Stimulated activated CD4-positive, alpha-beta T cell treated with anti-CD3 and anti-CD28 coated beads, Interleukin-15, amount 100 ng/mL, for 48 hours (primary cell): Measurements from ENCODE around the gene KLHL18.
A peak's percentile ranks its signal among the peaks of the same experiment; 100 is the strongest.
"Not testable (repeated sequence)": the region's sequence is repeated elsewhere in the genome, so short reads cannot be mapped to it uniquely, and the experiment has no call there.

Experiments used
- DNase-seq, 2 donors: peaks; one replicate each; pipeline ENCODE4 v3.0.0-alpha.2; 2020; ENCODE audit warnings: low read depth in 2 of 2

The KLHL18 gene

GRCh38 chr3:47362701-47363100, 80.0 kb downstream of the KLHL18 start:
- DNase-seq: no peak

DNA sequence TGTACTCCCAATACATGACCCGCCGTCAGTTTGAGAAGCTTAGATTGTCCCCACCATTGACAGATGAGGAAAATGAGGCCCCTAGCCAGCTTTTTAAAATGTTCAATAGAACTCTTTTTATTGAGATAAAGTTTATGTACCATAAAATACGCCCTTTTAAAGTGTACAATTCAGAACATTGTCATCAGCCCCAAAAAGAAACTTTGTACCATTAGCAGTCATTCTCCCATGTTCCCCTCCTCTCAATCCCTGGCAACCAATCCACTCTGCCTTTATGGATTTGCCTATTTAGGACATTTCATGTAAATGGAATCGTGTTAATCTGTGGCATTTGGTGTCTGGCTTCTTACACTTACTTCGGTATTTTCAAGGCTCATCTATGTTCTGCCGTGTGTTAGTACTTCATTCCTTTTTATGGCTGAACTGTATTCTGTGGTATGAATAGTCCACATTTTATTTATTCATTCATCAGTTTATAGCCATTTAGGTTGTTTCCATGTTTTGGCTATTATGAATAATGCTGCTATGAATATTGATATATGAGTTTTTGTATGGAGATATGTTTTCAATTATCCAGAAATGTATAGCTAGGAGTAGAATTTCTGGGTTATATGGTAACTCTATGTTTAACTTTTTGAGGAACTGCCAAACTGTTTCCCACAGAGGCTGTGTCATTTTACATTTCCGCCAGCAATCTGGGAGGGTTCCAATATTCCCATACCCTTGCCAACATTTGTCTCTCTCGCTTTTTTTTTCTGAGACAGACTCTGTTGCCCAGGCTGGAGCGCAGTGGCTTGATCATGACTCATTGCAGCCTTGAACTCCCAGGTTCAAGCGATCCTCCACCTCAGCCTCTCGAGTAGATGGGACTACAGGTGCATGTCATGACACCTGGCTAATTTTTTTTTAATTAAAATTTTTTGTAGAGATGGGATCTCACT, 82.7 kb downstream of the KLHL18 start:
- DNase-seq: no peak

- DNase-seq: no peak
Observed at GRCh38 chr3:47366833-47367232, 84.1 kb downstream of the KLHL18 start.

DNA sequence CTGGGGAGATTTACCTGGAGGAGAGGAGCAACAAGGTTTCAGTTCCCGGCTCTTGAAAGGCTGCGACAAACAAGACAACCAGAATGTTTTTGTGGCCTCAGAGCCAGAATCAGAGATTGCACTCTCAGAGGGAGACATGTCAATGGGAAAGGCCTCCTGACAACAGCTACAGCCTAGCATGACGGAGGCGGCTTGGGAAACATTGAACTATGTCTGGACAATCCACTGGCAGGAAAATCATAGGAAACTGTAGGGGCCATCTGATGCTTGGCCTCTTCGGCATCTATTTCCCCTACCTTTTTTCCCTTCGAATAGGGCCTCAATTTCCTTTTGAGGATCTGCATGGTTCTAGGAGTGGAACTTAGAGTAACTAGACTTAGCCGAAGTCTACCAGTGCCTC, 84.9 kb downstream of the KLHL18 start:
- DNase-seq: no peak

GRCh38 chr3:47370020-47370419, 87.3 kb downstream of the KLHL18 start:
- DNase-seq: not testable (repeated sequence)

GRCh38 chr3:47370887-47371697, 88.3 kb downstream of the KLHL18 start:
- DNase-seq: peak in 1 of 2 donors; percentile 6

- DNase-seq: no peak
Observed at GRCh38 chr3:47374587-47374986, 91.8 kb downstream of the KLHL18 start.

- DNase-seq: no peak
Observed at GRCh38 chr3:47376393-47376792, 93.6 kb downstream of the KLHL18 start.

GRCh38 chr3:47377186-47377585, 94.4 kb downstream of the KLHL18 start:
- no peak for DNase-seq

DNA sequence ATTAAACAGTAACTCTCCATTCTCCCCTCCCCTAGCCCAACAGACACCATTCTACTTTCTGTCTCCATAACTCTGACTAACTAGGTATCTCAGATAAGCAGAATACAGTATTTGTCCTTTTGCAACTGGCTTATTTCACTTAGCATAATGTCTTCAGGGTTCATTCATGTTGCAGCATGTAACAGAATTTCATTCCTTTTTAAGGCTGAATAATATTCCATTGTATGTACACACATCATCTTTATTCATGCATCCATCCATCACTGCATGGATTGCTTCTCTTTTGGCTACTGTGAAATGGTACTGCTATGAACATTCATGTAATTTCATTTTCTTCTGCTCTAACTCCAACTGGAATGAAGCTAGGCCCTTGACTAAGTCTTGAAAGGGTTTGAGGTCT, 96.1 kb downstream of the KLHL18 start:
- DNase-seq: no peak

GRCh38 chr3:47379411-47379899, 96.7 kb downstream of the KLHL18 start:
- DNase-seq: no peak

DNA sequence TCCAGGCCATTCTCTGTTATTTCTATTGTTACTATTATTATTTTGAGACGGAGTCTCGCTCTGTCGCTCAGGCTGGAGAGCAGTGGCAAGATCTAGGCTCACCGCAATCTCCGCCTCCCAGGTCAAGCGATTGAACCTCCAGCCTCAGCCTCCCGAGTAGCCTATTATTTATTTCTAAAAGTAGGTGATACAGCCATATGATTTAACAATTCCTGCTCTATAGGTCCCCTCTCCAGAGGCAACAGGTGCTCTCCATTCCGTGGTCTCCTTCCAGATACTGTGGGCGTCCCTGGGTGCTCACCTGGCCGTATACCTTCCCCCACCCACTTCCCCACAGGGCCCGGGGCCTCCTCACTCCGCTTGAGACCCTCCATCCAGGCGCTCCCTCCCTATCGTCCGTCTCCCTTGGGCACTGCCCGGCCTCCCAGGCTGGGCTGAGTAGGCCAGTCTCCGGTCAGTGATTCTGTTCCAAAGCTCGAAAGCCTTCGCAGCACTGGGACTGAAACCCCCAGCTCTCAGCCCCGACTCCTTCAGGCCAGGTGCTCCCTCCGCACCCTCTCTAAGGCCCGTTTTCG, 97.4 kb downstream of the KLHL18 start:
- DNase-seq: no peak

DNA sequence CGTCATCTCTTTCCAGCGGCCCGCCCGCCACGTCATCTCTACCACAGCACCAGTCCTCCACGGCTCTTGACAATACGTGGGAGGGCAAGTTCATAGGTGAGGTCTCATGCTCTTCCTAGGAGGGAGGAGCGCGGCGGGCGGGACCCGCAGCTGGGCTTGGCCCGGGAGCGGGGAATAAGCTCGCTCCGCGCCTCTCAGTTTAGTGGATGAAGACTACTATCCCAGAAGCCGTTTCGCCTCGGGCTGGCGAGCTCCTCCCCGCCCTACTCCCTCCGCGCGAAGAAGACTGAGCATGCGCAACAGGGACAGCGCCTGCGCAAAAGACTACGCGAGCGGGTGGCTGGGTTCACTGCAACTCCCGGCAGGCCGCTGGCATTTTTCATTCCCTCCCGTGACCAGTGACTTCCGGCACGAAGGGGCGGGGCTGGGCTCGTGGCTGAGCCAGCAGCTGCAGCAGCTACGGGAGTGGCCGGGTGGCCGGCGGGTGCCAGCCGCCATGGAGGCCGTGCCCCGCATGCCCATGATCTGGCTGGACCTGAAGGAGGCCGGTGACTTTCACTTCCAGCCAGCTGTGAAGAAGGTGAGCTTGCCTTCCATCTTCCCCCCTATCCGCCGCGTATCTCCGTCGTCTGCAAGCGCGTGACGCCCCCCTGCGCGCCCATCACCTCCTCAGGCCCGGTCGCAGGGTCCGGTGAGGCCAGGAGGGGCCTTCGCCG, 98.0 kb downstream of the KLHL18 start, which contains the start of gene PTPN23:
Gene PTPN23, plus strand, starts transcription at position 421 of the 716 bp plus-strand sequence. Its CDS starts 76 bp downstream, at position 497.
- peak; percentile 97 to 98 for DNase-seq

DNA sequence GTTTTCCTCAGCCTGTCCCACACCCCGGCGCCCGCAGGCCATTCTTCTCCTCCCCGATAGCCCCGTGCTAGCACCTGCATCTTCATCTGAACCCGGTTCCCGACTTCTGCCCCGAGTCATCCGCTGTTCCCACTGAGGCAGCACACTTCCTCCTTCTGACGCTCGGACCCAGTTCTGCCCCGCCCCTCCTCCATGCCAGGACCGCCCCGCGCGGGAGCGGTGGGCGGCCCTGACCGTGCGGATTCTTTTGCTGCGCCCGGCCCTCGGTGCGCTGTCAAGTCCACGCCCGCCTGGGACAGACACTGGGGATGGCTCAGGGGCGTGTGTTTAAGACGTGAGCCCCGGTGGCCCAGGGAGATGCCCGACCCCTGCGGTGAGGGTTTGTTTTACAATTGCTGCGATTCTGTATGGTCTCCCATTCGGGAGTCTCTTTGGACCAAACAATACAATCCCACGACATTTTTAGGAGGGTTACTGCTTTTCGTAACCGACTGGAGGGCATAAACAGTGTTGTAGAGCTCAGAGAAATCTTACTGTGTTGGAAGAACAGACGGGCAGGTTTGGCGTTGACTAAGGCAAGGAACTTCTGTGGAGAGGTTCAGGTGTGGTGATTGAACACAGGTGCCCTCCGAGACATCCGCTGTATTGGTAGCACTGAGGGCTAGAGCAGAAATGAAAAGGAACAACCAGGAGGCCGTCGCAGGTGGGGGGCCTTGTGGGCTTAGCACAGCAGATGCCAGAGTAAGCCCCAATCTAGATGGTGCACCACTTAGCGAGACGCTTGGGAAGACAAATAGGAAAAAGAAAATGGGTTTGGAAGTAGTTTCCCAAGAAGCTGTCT, 98.8 kb downstream of the KLHL18 start:
- peak; percentile 62 to 77 for DNase-seq

GRCh38 chr3:47384425-47384824, 101.7 kb downstream of the KLHL18 start:
- no peak for DNase-seq

GRCh38 chr3:47385007-47385406, 102.3 kb downstream of the KLHL18 start:
- DNase-seq: no peak

- no peak for DNase-seq
Observed at GRCh38 chr3:47385796-47386195, 103.1 kb downstream of the KLHL18 start.

GRCh38 chr3:47392933-47393332, 110.2 kb downstream of the KLHL18 start:
- no peak for DNase-seq

GRCh38 chr3:47394140-47394870, 111.6 kb downstream of the KLHL18 start:
- no peak for DNase-seq

DNA sequence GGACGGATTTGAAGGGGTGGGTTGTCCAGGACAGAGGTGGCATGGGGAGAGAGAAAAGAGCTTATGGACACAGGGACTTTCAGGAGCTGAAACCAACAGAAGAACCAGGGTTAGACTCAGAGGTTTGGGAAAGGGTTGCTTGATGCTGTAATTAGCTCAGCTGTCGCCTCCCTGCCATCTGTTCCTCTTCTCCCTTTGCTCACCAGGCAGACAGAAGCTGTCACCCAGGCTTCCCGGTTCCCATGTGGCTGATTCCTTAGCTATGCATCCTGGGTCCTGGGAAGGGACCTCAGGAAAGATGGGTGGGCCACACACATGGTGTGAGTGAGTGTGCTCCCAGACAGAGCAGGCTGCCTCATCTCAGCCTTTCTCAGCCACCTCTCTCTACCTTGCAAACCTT, 112.1 kb downstream of the KLHL18 start:
- DNase-seq: no peak
